Umbilical cord (tissue), 2 donors: ENCODE measurements around the gene ADH1B. TPM values are rescaled to one million over a fixed set of nuclear protein-coding genes. Genes with fewer than 3 reads are reported as not detected.
A peak's percentile ranks its signal among the peaks of the same experiment; 100 is the strongest.
"Not testable (repeated sequence)": the region's sequence is repeated elsewhere in the genome, so short reads cannot be mapped to it uniquely, and the experiment has no call there.

ENCODE experiments used
- DNase-seq: peaks from one replicate; pipeline ENCODE4 v3.0.0-alpha.2; 2015; ENCODE audit warnings: low spot score
- total RNA-seq: library from RNA; depleted of rRNA; stranded (reverse); fragments of >200 nt; gene quantifications from one replicate; pipeline ENCODE4 v1.2.3, GENCODE V29; 2014; ENCODE audit warnings: low replicate concordance; ENCODE audit not compliant: insufficient read depth

Gene ADH1B
- total RNA-seq, 1 donor from 2014 or later: 14.4 TPM

GRCh38 chr4:99324361-99324760 lies 3.2 kb upstream of the ADH1B start:
- no peak for DNase-seq

GRCh38 chr4:99323756-99324155 lies 2.6 kb upstream of the ADH1B start:
- no peak for DNase-seq

GRCh38 chr4:99317811-99318210 lies 3.4 kb downstream of the ADH1B start:
- not testable (repeated sequence) for DNase-seq

GRCh38 chr4:99317354-99317753 lies 3.8 kb downstream of the ADH1B start:
- DNase-seq: no peak

- DNase-seq: no peak
These were observed 5.4 kb downstream of the ADH1B start for GRCh38 chr4:99315839-99316238.

GRCh38 chr4:99314211-99314610 lies 7.0 kb downstream of the ADH1B start:
- no peak for DNase-seq

GRCh38 chr4:99310389-99310788 lies 10.8 kb downstream of the ADH1B start:
- DNase-seq: no peak

- no peak for DNase-seq
These were observed 15.4 kb downstream of the ADH1B start for GRCh38 chr4:99305638-99306400.

- DNase-seq: no peak
These were observed 19.6 kb downstream of the ADH1B start for GRCh38 chr4:99301376-99302164.

- DNase-seq: peak; percentile 80
These were observed 20.3 kb downstream of the ADH1B start for GRCh38 chr4:99300934-99301333.

GRCh38 chr4:99293357-99293756 lies 27.8 kb downstream of the ADH1B start:
- no peak for DNase-seq

GRCh38 chr4:99290848-99291786 lies 30.1 kb downstream of the ADH1B start, which contains the start of gene ADH1A:
Gene ADH1A, minus strand, starts transcription at chr4:99290985. Its CDS starts 71 bp downstream, at chr4:99290914.
- no peak for DNase-seq

GRCh38 chr4:99285387-99285786 lies 35.8 kb downstream of the ADH1B start:
- DNase-seq: no peak

GRCh38 chr4:99282731-99283130 lies 38.5 kb downstream of the ADH1B start:
- no peak for DNase-seq

- no peak for DNase-seq
These were observed 39.9 kb downstream of the ADH1B start for GRCh38 chr4:99281261-99281660.

GRCh38 chr4:99276417-99276816 lies 44.8 kb downstream of the ADH1B start:
- DNase-seq: no peak

GRCh38 chr4:99275885-99276284 lies 45.3 kb downstream of the ADH1B start:
- DNase-seq: no peak

- DNase-seq: no peak
These were observed 46.2 kb downstream of the ADH1B start for GRCh38 chr4:99275050-99275449.

GRCh38 chr4:99273704-99274103 lies 47.5 kb downstream of the ADH1B start:
- no peak for DNase-seq

GRCh38 chr4:99264927-99265326 lies 56.3 kb downstream of the ADH1B start:
- DNase-seq: no peak
